OCI-M2 (cell line): ENCODE measurements around the gene FAM53B.
"Not testable (repeated sequence)": the region's sequence is repeated elsewhere in the genome, so short reads cannot be mapped to it uniquely, and the experiment has no call there.

Experiments
- DNase-seq: peaks from one replicate; lab custom pipeline; 2025; ENCODE audit not compliant: unreplicated experiment; lab: John Stamatoyannopoulos, UW

The FAM53B gene

GRCh38 chr10:124614003-124614659 is 130.0 kb downstream of the FAM53B start:
- no peak for DNase-seq

GRCh38 chr10:124612611-124613498 is 131.3 kb downstream of the FAM53B start:
- DNase-seq: no peak

- no peak for DNase-seq
These were observed 132.4 kb downstream of the FAM53B start for GRCh38 chr10:124611738-124612137.

GRCh38 chr10:124610851-124611250 is 133.3 kb downstream of the FAM53B start:
- not testable (repeated sequence) for DNase-seq

GRCh38 chr10:124610186-124610585 is 134.0 kb downstream of the FAM53B start:
- not testable (repeated sequence) for DNase-seq

GRCh38 chr10:124609698-124610097 is 134.5 kb downstream of the FAM53B start:
- no peak for DNase-seq

- no peak for DNase-seq
These were observed 136.0 kb downstream of the FAM53B start for GRCh38 chr10:124608093-124608721.

GRCh38 chr10:124607693-124608092 is 136.5 kb downstream of the FAM53B start:
- no peak for DNase-seq

GRCh38 chr10:124606822-124607221 is 137.4 kb downstream of the FAM53B start:
- no peak for DNase-seq

GRCh38 chr10:124605856-124606812 is 138.0 kb downstream of the FAM53B start:
- no peak for DNase-seq

- DNase-seq: no peak
These were observed 138.7 kb downstream of the FAM53B start for GRCh38 chr10:124605481-124605855.

- no peak for DNase-seq
These were observed 139.2 kb downstream of the FAM53B start for GRCh38 chr10:124605001-124605370.

GRCh38 chr10:124604214-124605000 is 139.8 kb downstream of the FAM53B start:
- DNase-seq: no peak

GRCh38 chr10:124603376-124604213 is 140.6 kb downstream of the FAM53B start:
- DNase-seq: no peak

GRCh38 chr10:124602646-124603365 is 141.4 kb downstream of the FAM53B start:
- no peak for DNase-seq

GRCh38 chr10:124602121-124602561 is 142.0 kb downstream of the FAM53B start:
- DNase-seq: no peak

- DNase-seq: no peak
These were observed 142.6 kb downstream of the FAM53B start for GRCh38 chr10:124601431-124602120.

- DNase-seq: no peak
These were observed 143.2 kb downstream of the FAM53B start for GRCh38 chr10:124601016-124601415.
